ENCODE measurements around the gene LEMD2. TPM values are rescaled to one million over a fixed set of nuclear protein-coding genes. Genes with fewer than 3 reads are reported as not detected.

LEMD2 gene
- polyA plus RNA-seq, 1 donor (not counting 4 experiments of a cell fraction or from before 2014, with no cell fraction given) = 48.6 TPM

- no peak overlapping the region for H3K4me3 ChIP-seq (ENCODE audit: control insufficient read depth in 2 of 3, extremely low read depth in 1 of 3, insufficient read depth in 2 of 3, low read depth in 1 of 3, low read length in 3 of 3)
- H3K9ac ChIP-seq (ENCODE audit: control insufficient read depth, extremely low read depth, insufficient read depth, low read length) = no peak overlapping the region
- no peak for DNase-seq (ENCODE audit: low read depth, low spot score)
- no peak overlapping the region for H3K27ac ChIP-seq (ENCODE audit: control insufficient read depth, insufficient read depth, low read length)
- no peaks in the 10 kb centered on the region for H3K4me1 ChIP-seq (ENCODE audit: control insufficient read depth, extremely low read depth, insufficient read depth, low read length)
- dilution Hi-C loops (cut with MboI; ENCODE audit: extremely low pct_ligation_motif_present, low sequenced_read_pairs) = no loop called here
- no peak overlapping the region for H2AFZ ChIP-seq (ENCODE audit: control insufficient read depth, low read length)
- no peak for TF ChIP-seq EZH2 (IDR thresholded peaks at IDR 0.05; ENCODE audit: low read length)
- TF ChIP-seq, protein P1, sequence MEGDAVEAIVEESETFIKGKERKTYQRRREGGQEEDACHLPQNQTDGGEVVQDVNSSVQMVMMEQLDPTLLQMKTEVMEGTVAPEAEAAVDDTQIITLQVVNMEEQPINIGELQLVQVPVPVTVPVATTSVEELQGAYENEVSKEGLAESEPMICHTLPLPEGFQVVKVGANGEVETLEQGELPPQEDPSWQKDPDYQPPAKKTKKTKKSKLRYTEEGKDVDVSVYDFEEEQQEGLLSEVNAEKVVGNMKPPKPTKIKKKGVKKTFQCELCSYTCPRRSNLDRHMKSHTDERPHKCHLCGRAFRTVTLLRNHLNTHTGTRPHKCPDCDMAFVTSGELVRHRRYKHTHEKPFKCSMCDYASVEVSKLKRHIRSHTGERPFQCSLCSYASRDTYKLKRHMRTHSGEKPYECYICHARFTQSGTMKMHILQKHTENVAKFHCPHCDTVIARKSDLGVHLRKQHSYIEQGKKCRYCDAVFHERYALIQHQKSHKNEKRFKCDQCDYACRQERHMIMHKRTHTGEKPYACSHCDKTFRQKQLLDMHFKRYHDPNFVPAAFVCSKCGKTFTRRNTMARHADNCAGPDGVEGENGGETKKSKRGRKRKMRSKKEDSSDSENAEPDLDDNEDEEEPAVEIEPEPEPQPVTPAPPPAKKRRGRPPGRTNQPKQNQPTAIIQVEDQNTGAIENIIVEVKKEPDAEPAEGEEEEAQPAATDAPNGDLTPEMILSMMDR (optimal IDR thresholded peaks at IDR 0.05 in 1 of 3, IDR thresholded peaks at IDR 0.05 in 1 of 3, conservative IDR thresholded peaks at IDR 0.05 in 1 of 3; ENCODE audit: extremely low read depth in 1 of 3, insufficient read depth in 2 of 3, low read length in 3 of 3) = no peak
- no peaks in the 10 kb centered on the region for H3K79me2 ChIP-seq (ENCODE audit: control insufficient read depth, insufficient read depth, low read length)
- H4K20me1 ChIP-seq (ENCODE audit: control insufficient read depth, extremely low read depth, insufficient read depth, low read length) = no peaks in the 10 kb centered on the region
- no peaks in the 10 kb centered on the region for H3K27me3 ChIP-seq (ENCODE audit: control insufficient read depth, extremely low read depth, insufficient read depth, low read length)
- H3K36me3 ChIP-seq (ENCODE audit: control insufficient read depth in 2 of 2, extremely low read depth in 1 of 2, insufficient read depth in 2 of 2, low read length in 2 of 2) = no peaks in the 10 kb centered on the region
- H3K9me1 ChIP-seq (ENCODE audit: control insufficient read depth, extremely low read depth, insufficient read depth, low read length) = no peaks in the 10 kb centered on the region
- no peak for FAIRE-seq
- H3K9me3 ChIP-seq (ENCODE audit: control insufficient read depth, low read depth, low read length) = no peaks in the 10 kb centered on the region
- H3K4me2 ChIP-seq (ENCODE audit: control insufficient read depth, extremely low read depth, insufficient read depth, low read depth, low read length) = no peak overlapping the region
Measured at GRCh38 chr6:33801611-33802010, 12.7 kb upstream of the LEMD2 start.

- Histone ChIP-seq H3K79me2 (ENCODE audit: control insufficient read depth, insufficient read depth, low read length) (no peaks in the 10 kb centered on the region), H3K9me1 (ENCODE audit: control insufficient read depth, extremely low read depth, insufficient read depth, low read length) (no peaks in the 10 kb centered on the region), H3K4me3 (ENCODE audit: control insufficient read depth in 2 of 3, extremely low read depth in 1 of 3, insufficient read depth in 2 of 3, low read depth in 1 of 3, low read length in 3 of 3) (no peak overlapping the region), H4K20me1 (ENCODE audit: control insufficient read depth, extremely low read depth, insufficient read depth, low read length) (no peaks in the 10 kb centered on the region), H3K36me3 (ENCODE audit: control insufficient read depth in 2 of 2, extremely low read depth in 1 of 2, insufficient read depth in 2 of 2, low read length in 2 of 2) (no peaks in the 10 kb centered on the region), H3K27ac (ENCODE audit: control insufficient read depth, insufficient read depth, low read length) (no peak overlapping the region), H3K9ac (ENCODE audit: control insufficient read depth, extremely low read depth, insufficient read depth, low read length) (no peak overlapping the region), H3K4me1 (ENCODE audit: control insufficient read depth, extremely low read depth, insufficient read depth, low read length) (no peaks in the 10 kb centered on the region), H3K27me3 (ENCODE audit: control insufficient read depth, extremely low read depth, insufficient read depth, low read length) (no peaks in the 10 kb centered on the region), H3K9me3 (ENCODE audit: control insufficient read depth, low read depth, low read length) (no peaks in the 10 kb centered on the region), H3K4me2 (ENCODE audit: control insufficient read depth, extremely low read depth, insufficient read depth, low read depth, low read length) (no peak overlapping the region), H2AFZ (ENCODE audit: control insufficient read depth, low read length) (no peak overlapping the region)
- dilution Hi-C loops (cut with MboI; ENCODE audit: extremely low pct_ligation_motif_present, low sequenced_read_pairs) = no loop called here
- FAIRE-seq (no peak), DNase-seq (ENCODE audit: low read depth, low spot score) (no peak)
- TF ChIP-seq, protein P1 (optimal IDR thresholded peaks at IDR 0.05 in 1 of 3, IDR thresholded peaks at IDR 0.05 in 1 of 3, conservative IDR thresholded peaks at IDR 0.05 in 1 of 3; ENCODE audit: extremely low read depth in 1 of 3, insufficient read depth in 2 of 3, low read length in 3 of 3) = no peak
Measured at GRCh38 chr6:33800248-33800969, 11.5 kb upstream of the LEMD2 start.

All from keratinocyte (primary cell).